ENCODE measurements around the gene NRROS.

NRROS gene

GRCh38 chr3:196625331-196625730, 14.2 kb upstream of the NRROS start (continued):
- TF ChIP-seq TSHZ2 (CRISPR knock-in tag; IDR thresholded peaks at IDR 0.05) (no peak), ZNF8 (CRISPR knock-in tag; IDR thresholded peaks at IDR 0.05) (no peak)

GRCh38 chr3:196627918-196628231, 11.6 kb upstream of the NRROS start:
- TF ChIP-seq ZFP3 (CRISPR knock-in tag; IDR thresholded peaks at IDR 0.05) (no peak), PPARA (CRISPR knock-in tag; IDR thresholded peaks at IDR 0.05; ENCODE audit: borderline replicate concordance) (no peak), TOX (CRISPR knock-in tag; IDR thresholded peaks at IDR 0.05; ENCODE audit: borderline replicate concordance) (no peak), OSR1 (CRISPR knock-in tag; IDR thresholded peaks at IDR 0.05) (no peak), ZC3H10 (CRISPR knock-in tag; IDR thresholded peaks at IDR 0.05) (no peak), BACH2 (CRISPR knock-in tag; IDR thresholded peaks at IDR 0.05; ENCODE audit: borderline replicate concordance) (no peak), POU6F1 (CRISPR knock-in tag; IDR thresholded peaks at IDR 0.05; ENCODE audit: borderline replicate concordance, low read depth) (no peak), CSDC2 (CRISPR knock-in tag; IDR thresholded peaks at IDR 0.05) (no peak), ISL1 (CRISPR knock-in tag; IDR thresholded peaks at IDR 0.05) (no peak), ZFP30 (CRISPR knock-in tag; IDR thresholded peaks at IDR 0.05) (no peak), TSHZ2 (CRISPR knock-in tag; IDR thresholded peaks at IDR 0.05) (no peak), ZNF70 (CRISPR knock-in tag; IDR thresholded peaks at IDR 0.05) (no peak), RARB (CRISPR knock-in tag; IDR thresholded peaks at IDR 0.05) (no peak), PATZ1 (CRISPR knock-in tag; IDR thresholded peaks at IDR 0.05; ENCODE audit: borderline replicate concordance) (no peak), CREB5 (CRISPR knock-in tag; IDR thresholded peaks at IDR 0.05; ENCODE audit: low read depth) (no peak), TCF4 (CRISPR knock-in tag; IDR thresholded peaks at IDR 0.05; ENCODE audit: borderline replicate concordance) (no peak), ZNF8 (CRISPR knock-in tag; IDR thresholded peaks at IDR 0.05) (no peak)
- ATAC-seq, result no peak

- ATAC-seq, result no peak
- TF ChIP-seq ZNF565 (CRISPR knock-in tag; conservative IDR thresholded peaks at IDR 0.05; ENCODE audit: low read depth) (no peak), TOX (CRISPR knock-in tag; IDR thresholded peaks at IDR 0.05; ENCODE audit: borderline replicate concordance) (no peak), POU6F1 (CRISPR knock-in tag; IDR thresholded peaks at IDR 0.05; ENCODE audit: borderline replicate concordance, low read depth) (no peak), PATZ1 (CRISPR knock-in tag; IDR thresholded peaks at IDR 0.05; ENCODE audit: borderline replicate concordance) (no peak)
Measured at GRCh38 chr3:196629228-196629627, 10.3 kb upstream of the NRROS start.

Measured in SK-N-SH treated with all-trans-retinoic acid at 6 μM for 48 hours (cell line).